Measurements from ENCODE around the gene CFAP299.

The CFAP299 gene

GRCh38 chr4:80922941-80923340 is 587.4 kb downstream of the CFAP299 start:
- no peak for DNase-seq (ENCODE audit: low read depth, low spot score)

DNA sequence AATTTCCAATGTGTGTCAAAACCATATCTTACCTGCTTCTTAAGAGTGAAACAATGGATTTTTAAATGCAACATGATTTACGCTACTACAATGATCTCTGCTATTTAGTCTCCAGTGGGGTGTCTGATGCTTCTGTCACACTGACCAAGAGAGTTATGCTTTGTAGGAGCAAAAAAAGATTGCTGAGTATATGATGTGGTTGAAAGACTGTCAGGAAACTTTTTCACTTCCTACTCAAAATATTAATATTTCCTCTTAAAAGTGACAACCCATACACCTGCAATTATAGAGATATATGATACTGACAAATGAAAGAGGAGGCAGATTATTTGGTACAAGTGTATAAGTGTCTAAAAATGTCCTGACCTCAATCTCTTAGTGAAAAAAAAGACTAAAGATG is 589.8 kb downstream of the CFAP299 start:
- DNase-seq (ENCODE audit: low read depth, low spot score): no peak

DNA sequence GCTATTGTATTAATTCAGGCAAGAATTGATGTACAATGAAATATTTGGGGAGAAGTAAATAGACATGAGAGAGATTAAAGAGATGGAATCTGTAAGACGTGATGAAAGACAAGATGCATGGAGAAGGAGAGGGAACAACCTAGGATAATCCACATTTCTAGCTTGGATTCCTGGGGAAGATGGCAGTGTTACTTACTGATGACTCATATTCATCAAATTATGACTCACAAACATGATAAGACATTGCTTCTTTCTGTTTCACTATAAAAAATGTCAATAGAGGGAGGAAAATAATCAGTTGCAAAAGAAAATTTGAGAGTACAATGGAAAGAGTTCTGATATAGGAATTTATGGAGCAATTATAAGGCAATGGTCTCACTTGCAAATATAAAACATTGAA is 590.9 kb downstream of the CFAP299 start:
- no peak for DNase-seq (ENCODE audit: low read depth, low spot score)

DNA sequence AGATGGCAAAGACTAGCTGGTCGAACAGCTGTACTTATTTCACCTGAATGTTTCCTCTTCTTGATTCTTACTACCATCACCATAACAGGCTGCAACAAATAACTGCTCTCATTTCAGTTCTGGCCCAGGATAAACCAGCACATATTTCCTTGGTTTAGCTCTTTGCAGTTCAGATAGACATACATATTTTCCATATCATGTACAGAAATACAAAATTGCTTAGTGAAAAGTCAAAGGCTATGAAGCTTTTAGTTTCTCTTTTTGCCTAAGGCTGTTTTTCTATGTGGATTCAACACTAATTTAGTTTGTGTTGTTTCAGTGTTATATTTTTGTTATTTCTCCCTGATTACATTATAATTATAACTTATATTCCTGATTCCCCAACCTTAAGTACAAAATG is 591.4 kb downstream of the CFAP299 start:
- no peak for DNase-seq (ENCODE audit: low read depth, low spot score)

- no peak for DNase-seq (ENCODE audit: low read depth, low spot score)
Observed at GRCh38 chr4:80927420-80927819, 591.9 kb downstream of the CFAP299 start.

DNA sequence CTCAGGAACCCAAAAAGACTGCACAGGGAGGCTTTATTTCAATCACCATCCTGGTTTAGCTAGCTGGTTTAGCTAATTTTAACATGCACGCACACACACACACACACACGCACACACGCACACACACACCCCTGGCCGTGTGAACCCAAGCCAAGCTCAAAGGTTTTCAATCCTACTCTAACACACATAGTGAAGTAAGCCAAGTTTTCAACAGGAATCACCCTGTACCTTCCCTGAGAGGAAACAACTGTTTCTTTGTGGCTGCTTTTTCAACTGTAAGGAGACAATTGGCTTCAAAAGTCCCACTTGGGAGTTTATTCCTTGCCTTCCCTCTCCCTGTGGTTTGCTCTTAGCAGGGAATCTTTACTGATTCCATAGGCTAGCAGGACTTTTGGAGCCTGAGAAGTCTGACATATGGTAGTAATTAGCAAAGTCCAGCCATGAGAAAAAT is 596.1 kb downstream of the CFAP299 start:
- DNase-seq (ENCODE audit: low read depth, low spot score): no peak

- no peak for DNase-seq (ENCODE audit: low read depth, low spot score)
Observed at GRCh38 chr4:80948141-80948540, 612.6 kb downstream of the CFAP299 start.

DNA sequence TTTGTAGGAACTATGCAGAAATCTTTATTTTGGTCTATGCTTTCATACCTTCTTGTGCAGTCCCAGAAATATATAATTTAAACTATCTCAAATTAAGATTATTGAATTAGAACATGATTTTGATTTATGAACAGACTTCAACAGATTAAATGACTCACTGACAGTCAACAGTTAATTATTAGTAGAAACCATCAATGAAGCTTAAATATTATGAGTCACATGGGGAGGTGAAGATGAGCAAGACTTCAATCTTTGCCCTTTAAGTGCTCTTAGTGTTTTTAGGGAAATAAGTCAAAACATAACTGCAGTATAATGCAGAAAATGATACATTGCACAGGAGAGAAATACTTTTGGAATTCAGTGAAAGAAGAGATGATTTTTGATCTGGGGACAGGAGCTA is 613.5 kb downstream of the CFAP299 start:
- no peak for DNase-seq (ENCODE audit: low read depth, low spot score)

GRCh38 chr4:80956421-80956820 is 620.9 kb downstream of the CFAP299 start:
- DNase-seq (ENCODE audit: low read depth, low spot score): no peak

DNA sequence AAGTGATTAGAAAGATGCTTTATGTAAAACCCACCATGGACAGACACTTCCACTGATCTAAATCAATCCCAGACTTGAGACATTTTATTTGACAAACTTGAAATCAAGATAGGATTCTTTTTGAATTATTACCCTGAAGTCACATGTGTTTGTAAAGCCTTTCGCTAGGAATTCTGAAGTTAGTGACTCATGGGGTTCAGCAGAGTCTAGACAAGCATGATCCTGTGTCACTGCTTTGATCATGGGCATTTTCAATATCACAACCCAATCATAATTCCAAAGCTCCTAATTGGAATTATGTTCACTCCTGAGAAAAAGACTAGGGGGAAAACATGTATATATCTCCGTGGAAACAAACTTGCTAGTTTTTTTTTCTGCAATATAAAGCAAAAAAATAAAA is 627.5 kb downstream of the CFAP299 start:
- no peak for DNase-seq (ENCODE audit: low read depth, low spot score)

GRCh38 chr4:80967346-80967745 is 631.8 kb downstream of the CFAP299 start:
- no peak for DNase-seq (ENCODE audit: low read depth, low spot score)

DNA sequence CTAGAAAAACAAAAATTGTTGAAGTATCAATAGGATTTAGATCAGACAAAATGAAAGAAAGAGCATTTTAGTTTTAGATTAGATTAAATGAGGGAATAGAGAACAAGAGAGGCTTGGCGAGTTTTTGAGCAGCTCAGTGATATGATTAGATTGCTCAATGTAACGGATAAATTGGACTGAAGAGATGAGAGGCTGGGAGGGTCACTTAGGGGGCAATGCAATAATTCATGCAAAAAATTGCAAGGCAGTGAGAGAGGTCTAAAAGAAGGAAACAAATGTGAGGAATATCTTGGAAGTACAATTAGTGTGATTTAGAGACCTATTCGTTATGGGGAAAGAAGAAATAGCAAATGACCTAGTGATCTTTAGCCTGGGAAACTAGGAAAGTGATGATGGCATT is 644.7 kb downstream of the CFAP299 start:
- DNase-seq (ENCODE audit: low read depth, low spot score): no peak

GRCh38 chr4:80986011-80986410 is 650.5 kb downstream of the CFAP299 start:
- no peak for DNase-seq (ENCODE audit: low read depth, low spot score)

GRCh38 chr4:80989921-80990544 is 654.5 kb downstream of the CFAP299 start:
- peak; percentile 17 for DNase-seq (ENCODE audit: low read depth, low spot score)

- DNase-seq (ENCODE audit: low read depth, low spot score): no peak
Observed at GRCh38 chr4:80990851-80991250, 655.3 kb downstream of the CFAP299 start.

GRCh38 chr4:80999943-81000342 is 664.4 kb downstream of the CFAP299 start:
- no peak for DNase-seq (ENCODE audit: low read depth, low spot score)

- no peak for DNase-seq (ENCODE audit: low read depth, low spot score)
Observed at GRCh38 chr4:81003597-81004111, 668.1 kb downstream of the CFAP299 start.

DNA sequence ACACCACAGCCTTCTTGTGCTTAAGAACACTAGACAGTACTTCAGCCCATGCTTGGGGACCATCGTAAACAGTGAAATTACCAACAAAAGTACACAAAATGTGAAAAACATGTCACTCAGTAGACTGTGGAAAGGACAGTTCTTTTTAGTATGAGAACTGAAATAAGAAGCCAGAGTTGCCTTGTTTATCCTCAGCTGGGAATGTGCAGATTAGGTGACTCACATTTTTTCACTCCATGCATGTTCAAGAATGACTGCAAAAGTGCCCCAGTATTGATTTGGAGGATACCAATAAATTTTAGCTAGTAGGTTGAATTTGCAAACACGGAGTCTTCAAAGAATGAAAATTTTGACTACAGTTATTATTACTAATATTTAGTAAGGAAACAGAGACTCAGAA is 671.9 kb downstream of the CFAP299 start:
- no peak for DNase-seq (ENCODE audit: low read depth, low spot score)

Data from iPS DF 19.7 (cell line).